Measurements from ENCODE around the gene NECTIN1.

Gene NECTIN1

GRCh38 chr11:119728651-119729580 lies at the start of gene NECTIN1:
Gene NECTIN1, minus strand, starts transcription at chr11:119729200. Its CDS starts 647 bp downstream, at chr11:119728553.
- DNase-seq (ENCODE audit: low read depth in 2 of 2): peak; percentile 65 to 75

GRCh38 chr11:119778391-119779194 lies 49.6 kb upstream of the NECTIN1 start:
- no peak for DNase-seq (ENCODE audit: low read depth in 2 of 2)

- no peak for DNase-seq (ENCODE audit: low read depth in 2 of 2)
Measured at GRCh38 chr11:119777940-119778339, 48.9 kb upstream of the NECTIN1 start.

GRCh38 chr11:119776651-119777050 lies 47.7 kb upstream of the NECTIN1 start:
- no peak for DNase-seq (ENCODE audit: low read depth in 2 of 2)

- DNase-seq (ENCODE audit: low read depth in 2 of 2): no peak
Measured at GRCh38 chr11:119776031-119776636, 47.1 kb upstream of the NECTIN1 start.

- no peak for DNase-seq (ENCODE audit: low read depth in 2 of 2)
Measured at GRCh38 chr11:119774172-119774763, 45.3 kb upstream of the NECTIN1 start.

- no peak for DNase-seq (ENCODE audit: low read depth in 2 of 2)
Measured at GRCh38 chr11:119772641-119773415, 43.8 kb upstream of the NECTIN1 start.

- no peak for DNase-seq (ENCODE audit: low read depth in 2 of 2)
Measured at GRCh38 chr11:119772076-119772475, 43.1 kb upstream of the NECTIN1 start.

GRCh38 chr11:119771172-119771770 lies 42.3 kb upstream of the NECTIN1 start:
- no peak for DNase-seq (ENCODE audit: low read depth in 2 of 2)

GRCh38 chr11:119765628-119766027 lies 36.6 kb upstream of the NECTIN1 start:
- no peak for DNase-seq (ENCODE audit: low read depth in 2 of 2)

GRCh38 chr11:119764108-119764868 lies 35.3 kb upstream of the NECTIN1 start:
- no peak for DNase-seq (ENCODE audit: low read depth in 2 of 2)

GRCh38 chr11:119763071-119763728 lies 34.2 kb upstream of the NECTIN1 start:
- DNase-seq (ENCODE audit: low read depth in 2 of 2): no peak

- DNase-seq (ENCODE audit: low read depth in 2 of 2): no peak
Measured at GRCh38 chr11:119759747-119760412, 30.9 kb upstream of the NECTIN1 start.

- DNase-seq (ENCODE audit: low read depth in 2 of 2): no peak
Measured at GRCh38 chr11:119759324-119759723, 30.3 kb upstream of the NECTIN1 start.

- DNase-seq (ENCODE audit: low read depth in 2 of 2): no peak
Measured at GRCh38 chr11:119758291-119758690, 29.3 kb upstream of the NECTIN1 start.

- no peak for DNase-seq (ENCODE audit: low read depth in 2 of 2)
Measured at GRCh38 chr11:119757378-119757777, 28.4 kb upstream of the NECTIN1 start.

- DNase-seq (ENCODE audit: low read depth in 2 of 2): no peak
Measured at GRCh38 chr11:119756169-119756865, 27.3 kb upstream of the NECTIN1 start.

All from stimulated activated CD8-positive, alpha-beta memory T cell treated with anti-CD3 and anti-CD28 coated beads, Interleukin-2, amount 100 ng/mL, for 1 hour (primary cell).